Activated CD4-positive, alpha-beta memory T cell treated with anti-CD3 and anti-CD28 coated beads for 36 hours (primary cell): ENCODE measurements around the gene FCMR. TPM values are rescaled to one million over a fixed set of nuclear protein-coding genes. Genes with fewer than 3 reads are reported as not detected.

Experiments used
- CTCF ChIA-PET: fragments of 350-600 bp; sonication (Branson Sonifier 250); formaldehyde crosslinking; loops from one replicate; lab custom pipeline; 2021; ENCODE audit warnings: antibody characterized with exemption, inconsistent platforms; lab: Charles Lee
- POLR2A ChIA-PET: fragments of 350-600 bp; sonication (Branson Sonifier 250); formaldehyde crosslinking; loops from one replicate; lab custom pipeline; 2021; ENCODE audit warnings: antibody characterized with exemption; lab: Charles Lee
- DNase-seq: peaks from one replicate; pipeline ENCODE4 v3.0.0-alpha.2; 2020
- H3K27ac Mint-ChIP-seq: one replicate; pipeline ENCODE4 v1.8.0; 2021; ENCODE audit warnings: mixed read lengths
- H3K27me3 Mint-ChIP-seq: one replicate; pipeline ENCODE4 v1.8.0; 2021; ENCODE audit warnings: mixed read lengths
- H3K36me3 Mint-ChIP-seq: one replicate; pipeline ENCODE4 v1.8.0; 2021; ENCODE audit warnings: mixed read lengths
- H3K4me1 Mint-ChIP-seq: one replicate; pipeline ENCODE4 v1.8.0; 2021; ENCODE audit warnings: low read depth, mixed read lengths
- H3K4me3 Mint-ChIP-seq: one replicate; pipeline ENCODE4 v1.8.0; 2021; ENCODE audit warnings: mild to moderate bottlenecking, mixed read lengths
- H3K9me3 Mint-ChIP-seq: one replicate; pipeline ENCODE4 v1.8.0; 2021; ENCODE audit warnings: mixed read lengths
- intact Hi-C: fragments of 100-400 bp; cut with micrococcal nuclease; formaldehyde crosslinking; loops from one replicate; pipeline ENCODE4 v1.15.1; 2023
- total RNA-seq, 2 experiments: library from RNA; stranded (reverse); gene quantifications; one replicate each; pipeline ENCODE4 v1.2.3, GENCODE V29; 2021

FCMR gene
- total RNA-seq, 2 experiments from 2014 or later, result 65.7 to 73.0 TPM

GRCh38 chr1:206883876-206884275 is 37.9 kb downstream of the FCMR start:
- intact Hi-C loops, result no loop called here
- H3K9me3 Mint-ChIP-seq, result peaks cover 8% of the 10 kb centered on the region
- ChIA-PET POLR2A (interaction anchor here (0.6 to 1.5 kb wide), 4 partner anchors 25 to 433 kb away, joined by 3 read pairs; no protein-coding TSS in a partner anchor), CTCF (interaction anchor here (0.6 to 2.7 kb wide), 11 partner anchors 10 to 251 kb away, joined by 3 to 17 read pairs (median 4); partner anchors contain the start of genes IL20 and IL24)
- H3K36me3 Mint-ChIP-seq, result peaks cover 3% of the 10 kb centered on the region
- no peak overlapping the region for H3K27ac Mint-ChIP-seq
- no peak for DNase-seq
- peaks cover 4% of the 10 kb centered on the region for H3K27me3 Mint-ChIP-seq
- no peak overlapping the region for H3K4me3 Mint-ChIP-seq
- H3K4me1 Mint-ChIP-seq, result peaks cover 19% of the 10 kb centered on the region

- H3K9me3 Mint-ChIP-seq, result peaks cover 14% of the 10 kb centered on the region
- peaks cover 4% of the 10 kb centered on the region for H3K27me3 Mint-ChIP-seq
- peaks cover 8% of the 10 kb centered on the region for H3K36me3 Mint-ChIP-seq
- intact Hi-C loops, result no loop called here
- no peak for DNase-seq
- H3K27ac Mint-ChIP-seq, result no peak overlapping the region
- H3K4me3 Mint-ChIP-seq, result no peak overlapping the region
- peaks cover 17% of the 10 kb centered on the region for H3K4me1 Mint-ChIP-seq
- ChIA-PET CTCF (interaction anchor here (1.0 to 2.7 kb wide), 9 partner anchors 11 to 143 kb away, joined by 3 to 17 read pairs (median 4); partner anchors contain the start of genes IL20 and IL24), POLR2A (interaction anchor here (0.6 to 1.5 kb wide), 3 partner anchors 26 to 432 kb away, joined by 3 read pairs; no protein-coding TSS in a partner anchor)
Measured at GRCh38 chr1:206883160-206883559, 38.6 kb downstream of the FCMR start.

GRCh38 chr1:206882555-206882954 is 39.2 kb downstream of the FCMR start:
- ChIA-PET CTCF (interaction anchor here (1.0 to 2.7 kb wide), 5 partner anchors 17 to 143 kb away, joined by 3 to 17 read pairs (median 6); partner anchors contain the start of gene IL20), POLR2A (interaction anchor here (1.0 to 1.5 kb wide), 2 partner anchors 26 to 37 kb away, joined by 3 read pairs; no protein-coding TSS in a partner anchor)
- DNase-seq, result no peak
- intact Hi-C loops, result no loop called here
- Mint-ChIP-seq H3K9me3 (peaks cover 20% of the 10 kb centered on the region), H3K27me3 (peaks cover 4% of the 10 kb centered on the region), H3K4me3 (no peak overlapping the region), H3K27ac (no peak overlapping the region), H3K4me1 (peaks cover 17% of the 10 kb centered on the region), H3K36me3 (peaks cover 12% of the 10 kb centered on the region)

DNA sequence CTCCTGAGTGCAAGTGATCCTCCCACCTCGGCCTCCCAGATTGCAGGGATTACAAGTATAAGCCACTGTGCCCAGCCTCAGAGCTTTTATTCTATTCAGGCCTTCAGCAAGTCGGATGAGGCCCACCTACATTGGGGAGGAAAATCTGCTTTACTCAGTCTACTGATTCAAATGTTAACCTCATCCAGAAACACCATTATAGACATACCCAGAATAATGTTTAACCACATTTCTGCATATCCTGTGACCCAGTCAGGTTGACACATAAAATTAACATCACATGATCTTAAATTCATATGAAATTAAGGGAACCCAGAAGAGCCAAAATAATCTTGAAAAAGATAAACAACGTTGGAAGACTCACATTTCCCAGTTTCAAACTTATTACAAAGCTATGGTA is 41.4 kb downstream of the FCMR start:
- H3K9me3 Mint-ChIP-seq, result peaks cover 33% of the 10 kb centered on the region
- ChIA-PET POLR2A (interaction anchor here (0.7 kb wide), 1 partner anchor 17 kb away, joined by 3 read pairs; no protein-coding TSS in a partner anchor), CTCF (interaction anchor here (1.1 to 2.0 kb wide), 9 partner anchors 13 to 145 kb away, joined by 3 to 11 read pairs (median 4); no protein-coding TSS in a partner anchor)
- H3K4me1 Mint-ChIP-seq, result peaks cover 17% of the 10 kb centered on the region
- peaks cover 14% of the 10 kb centered on the region for H3K36me3 Mint-ChIP-seq
- H3K27ac Mint-ChIP-seq, result peak overlapping the region; percentile 8
- DNase-seq, result no peak
- H3K4me3 Mint-ChIP-seq, result no peak overlapping the region
- intact Hi-C loops, result loop anchor here (2.0 kb wide), 1 partner anchor 16 kb away; the partner anchor contains the start of gene IL20
- peaks cover 2% of the 10 kb centered on the region for H3K27me3 Mint-ChIP-seq

DNA sequence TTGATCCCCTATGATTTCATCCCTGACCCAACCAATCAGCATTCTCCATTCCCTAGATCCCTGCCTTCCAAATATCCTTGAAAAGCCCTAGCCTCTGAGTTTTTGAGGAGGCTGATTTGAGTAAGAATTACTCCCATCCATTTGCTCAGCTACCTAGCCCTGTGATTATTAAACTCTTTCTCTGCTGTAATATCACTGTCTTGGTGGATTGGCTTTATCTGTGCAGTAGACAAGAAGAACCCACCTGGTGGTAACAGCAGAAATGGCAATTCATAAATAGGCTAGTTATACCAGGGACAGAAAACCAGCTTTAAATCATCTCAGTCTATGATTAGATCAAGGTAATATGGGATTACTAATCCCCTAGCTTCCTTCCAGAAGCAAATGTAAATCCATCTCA is 43.3 kb downstream of the FCMR start:
- Mint-ChIP-seq H3K4me1 (peaks cover 17% of the 10 kb centered on the region), H3K27me3 (peaks cover 5% of the 10 kb centered on the region), H3K36me3 (peaks cover 14% of the 10 kb centered on the region), H3K9me3 (peaks cover 36% of the 10 kb centered on the region), H3K27ac (no peak overlapping the region), H3K4me3 (no peak overlapping the region)
- POLR2A ChIA-PET, result no interaction called here
- CTCF ChIA-PET, result interaction anchor here (0.6 to 1.6 kb wide), 6 partner anchors 13 to 171 kb away, joined by 3 to 6 read pairs (median 3); partner anchors contain the start of gene IL20
- DNase-seq, result no peak
- intact Hi-C loops, result no loop called here

DNA sequence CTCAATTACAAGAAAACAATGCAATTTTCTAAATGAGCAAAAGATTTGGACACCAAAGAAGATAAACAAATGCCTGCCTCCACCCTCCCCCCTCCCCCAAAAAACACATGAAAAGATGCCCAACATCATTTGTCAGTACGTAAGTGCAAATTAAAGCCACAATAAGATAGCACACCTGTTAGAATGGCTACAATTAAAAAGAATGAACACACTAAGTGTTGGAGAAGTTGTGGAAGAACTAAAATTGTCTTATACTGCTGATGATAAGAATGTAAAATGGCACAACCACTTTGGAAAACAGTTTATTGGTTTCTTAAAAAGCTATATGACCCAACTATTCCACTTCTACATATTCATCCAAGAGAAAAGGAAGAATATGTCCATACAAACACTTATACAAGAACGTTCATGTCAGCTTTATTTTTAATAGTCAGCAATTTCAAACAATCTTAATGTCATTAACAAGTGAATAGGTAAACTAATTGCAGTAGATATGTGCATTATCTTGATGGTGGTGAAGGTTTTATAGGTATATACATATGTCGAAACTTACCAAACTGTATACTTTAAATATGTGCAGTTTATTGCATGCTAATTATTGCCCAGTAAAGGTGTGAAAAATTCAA is 45.9 kb downstream of the FCMR start:
- ChIA-PET CTCF (no interaction called here), POLR2A (no interaction called here)
- no peak for DNase-seq
- Mint-ChIP-seq H3K9me3 (peaks cover 40% of the 10 kb centered on the region), H3K36me3 (peaks cover 15% of the 10 kb centered on the region), H3K27me3 (peaks cover 5% of the 10 kb centered on the region), H3K4me1 (peaks cover 12% of the 10 kb centered on the region), H3K27ac (no peak overlapping the region), H3K4me3 (no peak overlapping the region)
- intact Hi-C loops, result no loop called here

- no peak overlapping the region for H3K27ac Mint-ChIP-seq
- ChIA-PET CTCF (interaction anchor here (0.6 to 1.6 kb wide), 4 partner anchors 9 to 139 kb away, joined by 3 to 5 read pairs (median 4); partner anchors contain the start of gene IL20), POLR2A (no interaction called here)
- peaks cover 12% of the 10 kb centered on the region for H3K36me3 Mint-ChIP-seq
- DNase-seq, result no peak
- intact Hi-C loops, result no loop called here
- peaks cover 31% of the 10 kb centered on the region for H3K9me3 Mint-ChIP-seq
- H3K4me1 Mint-ChIP-seq, result no peaks in the 10 kb centered on the region
- H3K27me3 Mint-ChIP-seq, result peaks cover 8% of the 10 kb centered on the region
- no peak overlapping the region for H3K4me3 Mint-ChIP-seq
Measured at GRCh38 chr1:206873603-206874188, 48.0 kb downstream of the FCMR start.

DNA sequence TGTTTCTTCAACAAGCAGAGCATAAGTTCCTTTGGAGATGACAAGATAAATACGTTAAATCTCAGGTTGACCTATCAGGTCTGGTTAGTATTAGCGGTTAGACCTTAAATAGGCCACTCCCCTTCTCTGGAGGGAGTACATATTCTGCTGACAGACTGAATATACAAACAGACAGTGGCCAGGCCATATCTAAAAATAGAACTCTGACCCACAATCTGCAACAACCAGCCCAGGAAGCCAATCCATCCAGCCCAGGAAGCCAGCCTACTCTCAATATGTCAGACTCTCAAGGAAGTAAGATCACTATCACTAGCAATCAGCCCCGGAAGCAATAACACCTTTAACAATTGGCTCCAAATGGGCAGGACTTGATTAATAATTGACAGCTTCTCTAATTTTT is 49.6 kb downstream of the FCMR start:
- Mint-ChIP-seq H3K4me1 (no peaks in the 10 kb centered on the region), H3K9me3 (peaks cover 18% of the 10 kb centered on the region), H3K27me3 (peaks cover 8% of the 10 kb centered on the region), H3K36me3 (peaks cover 1% of the 10 kb centered on the region), H3K27ac (no peak overlapping the region), H3K4me3 (no peak overlapping the region)
- intact Hi-C loops, result no loop called here
- CTCF ChIA-PET, result interaction anchor here (0.7 to 3.6 kb wide), 3 partner anchors 12 to 40 kb away, joined by 3 to 24 read pairs (median 3); no protein-coding TSS in a partner anchor
- no peak for DNase-seq
- POLR2A ChIA-PET, result no interaction called here

- peaks cover 4% of the 10 kb centered on the region for H3K9me3 Mint-ChIP-seq
- no peak for DNase-seq
- ChIA-PET CTCF (interaction anchor here (1.8 to 3.3 kb wide), 2 partner anchors 44 to 141 kb away, joined by 3 to 22 read pairs; no protein-coding TSS in a partner anchor), POLR2A (no interaction called here)
- peaks cover 6% of the 10 kb centered on the region for H3K27me3 Mint-ChIP-seq
- intact Hi-C loops, result loop anchor here (5.0 kb wide), 1 partner anchor 141 kb away; no protein-coding TSS in a partner anchor
- H3K27ac Mint-ChIP-seq, result no peak overlapping the region
- no peak overlapping the region for H3K4me3 Mint-ChIP-seq
- peaks cover 16% of the 10 kb centered on the region for H3K4me1 Mint-ChIP-seq
- no peaks in the 10 kb centered on the region for H3K36me3 Mint-ChIP-seq
Measured at GRCh38 chr1:206868264-206868663, 53.5 kb downstream of the FCMR start.

DNA sequence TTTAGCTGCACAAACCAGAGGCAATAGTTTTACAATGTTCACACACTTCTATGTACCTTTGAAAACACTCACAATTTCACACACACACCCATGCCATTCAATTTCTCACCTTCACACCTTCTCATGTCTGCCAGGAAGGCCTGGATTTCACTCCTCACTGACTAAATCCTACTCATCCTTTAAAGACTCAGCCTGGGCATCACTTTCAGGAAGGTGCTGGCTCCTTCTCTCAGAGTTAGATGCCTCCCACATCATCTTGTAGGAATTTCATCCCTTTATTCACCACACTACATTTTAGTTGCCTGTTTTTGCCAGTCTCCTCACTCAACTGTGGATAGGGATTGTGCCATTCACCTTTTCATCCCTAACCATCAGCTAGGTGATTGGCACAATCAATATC is 54.0 kb downstream of the FCMR start:
- peaks cover 16% of the 10 kb centered on the region for H3K4me1 Mint-ChIP-seq
- H3K27me3 Mint-ChIP-seq, result peaks cover 10% of the 10 kb centered on the region
- intact Hi-C loops, result loop anchor here (5.0 kb wide), 1 partner anchor 140 kb away; no protein-coding TSS in a partner anchor
- POLR2A ChIA-PET, result no interaction called here
- H3K4me3 Mint-ChIP-seq, result no peak overlapping the region
- H3K9me3 Mint-ChIP-seq, result peaks cover 4% of the 10 kb centered on the region
- no peaks in the 10 kb centered on the region for H3K36me3 Mint-ChIP-seq
- DNase-seq, result no peak
- no peak overlapping the region for H3K27ac Mint-ChIP-seq
- CTCF ChIA-PET, result interaction anchor here (1.0 to 3.3 kb wide), 3 partner anchors 44 to 114 kb away, joined by 4 to 22 read pairs (median 5); no protein-coding TSS in a partner anchor

DNA sequence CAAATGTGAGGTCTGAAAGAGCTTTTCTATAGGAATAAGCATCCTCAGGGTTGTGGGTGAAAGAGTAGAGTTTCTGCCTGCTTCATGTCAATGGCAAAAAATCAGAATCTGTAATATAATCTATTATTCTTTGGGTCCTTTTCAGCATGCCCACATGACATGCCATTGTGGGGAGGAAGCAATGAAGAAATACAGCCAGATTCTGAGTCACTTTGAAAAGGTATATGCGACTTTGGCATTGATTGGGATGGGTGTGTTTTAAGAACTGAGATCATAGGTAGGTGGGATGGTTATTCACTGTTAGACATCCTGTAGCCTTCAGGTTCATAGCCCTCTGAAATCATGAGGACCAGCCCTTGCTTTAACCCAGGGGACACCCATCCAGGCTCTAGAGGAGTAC is 54.5 kb downstream of the FCMR start:
- intact Hi-C loops, result loop anchor here (5.0 kb wide), 1 partner anchor 140 kb away; no protein-coding TSS in a partner anchor
- Mint-ChIP-seq H3K4me1 (peaks cover 16% of the 10 kb centered on the region), H3K27me3 (peaks cover 10% of the 10 kb centered on the region), H3K36me3 (no peaks in the 10 kb centered on the region), H3K27ac (no peak overlapping the region), H3K9me3 (peaks cover 3% of the 10 kb centered on the region), H3K4me3 (no peak overlapping the region)
- ChIA-PET POLR2A (no interaction called here), CTCF (interaction anchor here (0.7 to 6.4 kb wide), 6 partner anchors 40 to 223 kb away, joined by 3 to 65 read pairs (median 4); no protein-coding TSS in a partner anchor)
- DNase-seq, result no peak
